OCI-LY7 (cell line): Measurements from ENCODE around the gene PROSER2. TPM values are rescaled to one million over a fixed set of nuclear protein-coding genes. Genes with fewer than 3 reads are reported as not detected.

Experiments
- BruUV-seq: library from RNA; stranded (reverse); fragments of 400-500 nt; replicated peaks from 2 replicates; lab custom pipeline; 2021; lab: Mats Ljungman, UMichigan
- CTCF ChIA-PET: fragments of 300-600 bp; sonication (Branson Sonifier 250); formaldehyde crosslinking; loops from one replicate; lab custom pipeline; 2022; ENCODE audit warnings: antibody characterized with exemption; ENCODE audit not compliant: unreplicated experiment; lab: Charles Lee
- POLR2A ChIA-PET: fragments of 300-600 bp; sonication (Branson Sonifier 250); formaldehyde crosslinking; loops from one replicate; lab custom pipeline; 2022; ENCODE audit warnings: antibody characterized with exemption; lab: Charles Lee
- DNase-seq: peaks from one replicate; pipeline ENCODE4 v3.0.0-alpha.2; 2015; ENCODE audit warnings: low spot score
- H2AFZ ChIP-seq: fragments of 200-600 bp; sonication (generic), shearing (Covaris generic); 2 replicates; pipeline ENCODE4 v1.6.1; 2014; ENCODE audit warnings: mild to moderate bottlenecking, antibody characterized with exemption, low read length, moderate library complexity
- H3K27ac ChIP-seq: fragments of 200-600 bp; sonication (generic); 2 replicates; pipeline ENCODE4 v1.5.1; 2014; ENCODE audit warnings: mixed run types, low read depth, mild to moderate bottlenecking, moderate library complexity, low read length, inconsistent platforms; ENCODE audit not compliant: poor library complexity, severe bottlenecking
- H3K36me3 ChIP-seq: fragments of 200-600 bp; sonication (generic); 2 replicates; pipeline ENCODE4 v1.6.1; 2014; ENCODE audit warnings: mild to moderate bottlenecking, antibody characterized with exemption, low read length, moderate library complexity, mixed read lengths; ENCODE audit not compliant: insufficient read depth
- H3K4me1 ChIP-seq: fragments of 200-600 bp; sonication (generic); 2 replicates; pipeline ENCODE4 v1.5.1; 2014; ENCODE audit warnings: mild to moderate bottlenecking, low read length; ENCODE audit not compliant: insufficient read depth, poor library complexity, severe bottlenecking
- H3K4me2 ChIP-seq: fragments of 200-600 bp; sonication (generic); 2 replicates; pipeline ENCODE4 v1.6.1; 2014; ENCODE audit warnings: mild to moderate bottlenecking, low read length
- H3K4me3 ChIP-seq: fragments of 200-600 bp; sonication (generic); 2 replicates; pipeline ENCODE4 v1.5.1; 2014; ENCODE audit warnings: mild to moderate bottlenecking, low read depth, low read length; ENCODE audit not compliant: poor library complexity, severe bottlenecking
- H3K79me2 ChIP-seq: fragments of 200-600 bp; sonication (generic); 2 replicates; pipeline ENCODE4 v1.6.1; 2016; ENCODE audit warnings: low read depth, mild to moderate bottlenecking, low read length, moderate library complexity, mixed read lengths; ENCODE audit not compliant: insufficient read depth
- H3K9me2 ChIP-seq: fragments of 200-600 bp; sonication (generic); 2 replicates; pipeline ENCODE4 v1.6.1; 2016; ENCODE audit warnings: mild to moderate bottlenecking, low read length, mixed read lengths; ENCODE audit not compliant: insufficient read depth
- H3K9me3 ChIP-seq: fragments of 200-600 bp; sonication (generic); 2 replicates; pipeline ENCODE4 v1.6.1; 2014; ENCODE audit warnings: mild to moderate bottlenecking, mixed run types, low read length, mixed read lengths
- H4K20me1 ChIP-seq: fragments of 200-600 bp; sonication (generic); 2 replicates; pipeline ENCODE4 v1.6.1; 2014; ENCODE audit warnings: mild to moderate bottlenecking, antibody characterized with exemption, low read length, moderate library complexity, mixed read lengths; ENCODE audit not compliant: insufficient read depth
- CTCF ChIP-seq: fragments of 200-600 bp; sonication (generic); conservative IDR thresholded peaks from 2 replicates; pipeline ENCODE4 v1.5.1; 2014; ENCODE audit warnings: mild to moderate bottlenecking, antibody characterized with exemption, low read length, moderate library complexity, mixed read lengths
- EZH2phosphoT487 ChIP-seq: fragments of 200-600 bp; sonication (generic); IDR thresholded peaks from 2 replicates; pipeline ENCODE4 v1.6.1; 2018; ENCODE audit warnings: low read depth, borderline replicate concordance, mild to moderate bottlenecking, mixed run types, antibody characterized with exemption, low read length, moderate library complexity, mixed read lengths
- intact Hi-C: fragments of 100-400 bp; cut with micrococcal nuclease; formaldehyde crosslinking; loops from one replicate; pipeline ENCODE4 v1.10.0; 2022; ENCODE audit not compliant: unreplicated experiment
- total RNA-seq, 2 experiments: library from RNA; depleted of rRNA in 1 of 2; stranded (reverse); fragments of >200 nt in 1 of 2; shearing (Covaris generic) in 1 of 2; gene quantifications; 2 replicates each; pipeline ENCODE4 v1.2.3, GENCODE V29; 2014 to 2022

Gene PROSER2
- total RNA-seq, 2 experiments from 2014 or later, result not detected

- H3K27ac ChIP-seq, result no peak overlapping the region
- intact Hi-C loops, result no loop called here
- no peaks in the 10 kb centered on the region for H3K4me1 ChIP-seq
- H3K4me3 ChIP-seq, result no peak overlapping the region
- no TSS peak for BruUV-seq
- no peak overlapping the region for H3K4me2 ChIP-seq
- no peaks in the 10 kb centered on the region for H3K36me3 ChIP-seq
- H3K79me2 ChIP-seq, result no peaks in the 10 kb centered on the region
- no peak overlapping the region for H2AFZ ChIP-seq
- no peaks in the 10 kb centered on the region for H3K9me3 ChIP-seq
- H4K20me1 ChIP-seq, result no peaks in the 10 kb centered on the region
- TF ChIP-seq EZH2phosphoT487, result no peak
- TF ChIP-seq CTCF, result no peak
- no peak for DNase-seq
- ChIA-PET CTCF (no interaction called here), POLR2A (interaction anchor here (0.6 kb wide), 1 partner anchor 1125 kb away, joined by 6 read pairs; no protein-coding TSS in a partner anchor)
- H3K9me2 ChIP-seq, result no peaks in the 10 kb centered on the region
Observed at GRCh38 chr10:11806706-11807105, 16.4 kb upstream of the PROSER2 start.

GRCh38 chr10:11808808-11809207 is 14.3 kb upstream of the PROSER2 start:
- no peaks in the 10 kb centered on the region for H3K9me2 ChIP-seq
- no peak for DNase-seq
- POLR2A ChIA-PET, result no interaction called here
- H3K9me3 ChIP-seq, result no peaks in the 10 kb centered on the region
- CTCF ChIA-PET, result no interaction called here
- H3K27ac ChIP-seq, result no peak overlapping the region
- H3K4me2 ChIP-seq, result no peak overlapping the region
- H3K36me3 ChIP-seq, result no peaks in the 10 kb centered on the region
- no peak overlapping the region for H3K4me3 ChIP-seq
- TF ChIP-seq EZH2phosphoT487, result no peak
- no peak for TF ChIP-seq CTCF
- intact Hi-C loops, result no loop called here
- H3K79me2 ChIP-seq, result no peaks in the 10 kb centered on the region
- no peaks in the 10 kb centered on the region for H3K4me1 ChIP-seq
- H2AFZ ChIP-seq, result no peak overlapping the region
- no peaks in the 10 kb centered on the region for H4K20me1 ChIP-seq
- BruUV-seq, result no TSS peak

GRCh38 chr10:11810313-11810766 is 12.8 kb upstream of the PROSER2 start:
- H3K9me3 ChIP-seq, result no peaks in the 10 kb centered on the region
- no peaks in the 10 kb centered on the region for H4K20me1 ChIP-seq
- H3K4me2 ChIP-seq, result no peak overlapping the region
- intact Hi-C loops, result no loop called here
- H3K36me3 ChIP-seq, result no peaks in the 10 kb centered on the region
- CTCF ChIA-PET, result no interaction called here
- POLR2A ChIA-PET, result no interaction called here
- DNase-seq, result no peak
- TF ChIP-seq CTCF, result no peak
- TF ChIP-seq EZH2phosphoT487, result no peak
- no peaks in the 10 kb centered on the region for H3K4me1 ChIP-seq
- H3K9me2 ChIP-seq, result no peaks in the 10 kb centered on the region
- no peak overlapping the region for H2AFZ ChIP-seq
- no peaks in the 10 kb centered on the region for H3K79me2 ChIP-seq
- no peak overlapping the region for H3K27ac ChIP-seq
- no peak overlapping the region for H3K4me3 ChIP-seq
- no TSS peak for BruUV-seq
